ENCODE results near the gene GABRD. TPM values are rescaled to one million over a fixed set of nuclear protein-coding genes. Genes with fewer than 3 reads are reported as not detected.

The GABRD gene
- total and polyA plus RNA-seq, 10 of the 15 experiments (the other 5 are each of a cell fraction or from before 2014, with no cell fraction given), result not detected

GRCh38 chr1:2046953-2047748 is 28.0 kb downstream of the GABRD start:
- no TSS peak for BruUV-seq (replicated peaks)
- ChIA-PET CTCF (interaction anchor here (0.9 to 1.0 kb wide), 2 partner anchors 12 to 142 kb away, joined by 3 to 4 read pairs; no protein-coding TSS in a partner anchor), SMC1A (ENCODE audit: uncharacterized antibody, unreplicated experiment) (no interaction called here), POLR2A (no interaction called here), RAD21 (ENCODE audit: unreplicated experiment) (no interaction called here)
- WGBS (ENCODE audit: insufficient coverage, insufficient replicate concordance, low lambda C conversion rate, missing lambda C conversion rate), result 44% methylated on average over 25 of the region's 25 CpGs
- Histone ChIP-seq H3K9me3 (replicated peaks; ENCODE audit: control insufficient read depth, insufficient read depth, low read length) (no peaks in the 10 kb centered on the region), H3K9ac (ENCODE audit: control insufficient read depth, insufficient read depth, low read length) (no peak overlapping the region), H3K79me2 (ENCODE audit: control insufficient read depth, insufficient read depth, low read length) (no peaks in the 10 kb centered on the region), H3K27ac (ENCODE audit: control insufficient read depth, insufficient read depth) (no peak overlapping the region), H3K4me3 (no peak overlapping the region), H2AFZ (ENCODE audit: control insufficient read depth, low read depth, low read length) (no peak overlapping the region), H3K36me3 (ENCODE audit: control insufficient read depth in 2 of 2, insufficient read depth in 2 of 2, low read length in 1 of 2) (no peaks in the 10 kb centered on the region), H3K4me2 (ENCODE audit: control insufficient read depth, insufficient read depth) (no peak overlapping the region), H3K4me1 (ENCODE audit: control insufficient read depth, insufficient read depth, low read length) (no peaks in the 10 kb centered on the region), H4K20me1 (ENCODE audit: control insufficient read depth, insufficient read depth) (no peaks in the 10 kb centered on the region), H3K27me3 (replicated peaks in 1 of 2; ENCODE audit: control insufficient read depth in 2 of 2, insufficient read depth in 2 of 2, low read length in 1 of 2) (peaks cover 0 to 3% of the 10 kb centered on the region in 2 experiments; a peak in 3 of 4 replicates)
- ATAC-seq (no peak), DNase-seq (ENCODE audit: low read depth, low spot score) (no peak), FAIRE-seq (no peak)
- intact Hi-C loops (cut with micrococcal nuclease; ENCODE audit: unreplicated experiment), result loop anchor here (1.0 to 5.0 kb wide), 2 partner anchors 87 to 105 kb away; no protein-coding TSS in a partner anchor
- in situ Hi-C loops (cut with MboI), result no loop called here
- TF ChIP-seq ZNF687 (IDR thresholded peaks at IDR 0.05) (no peak), GABPA (IDR thresholded peaks at IDR 0.05; ENCODE audit: low read depth) (no peak), PRDM15 (CRISPR knock-in tag; IDR thresholded peaks at IDR 0.05) (no peak), ZBED1 (IDR thresholded peaks at IDR 0.05; ENCODE audit: borderline replicate concordance) (no peak), TAF1 (IDR thresholded peaks at IDR 0.05; ENCODE audit: borderline replicate concordance, low read depth, low read length) (no peak), FOXK2 (IDR thresholded peaks at IDR 0.05) (no peak), RAD51 (IDR thresholded peaks at IDR 0.05) (no peak), CHD1 (IDR thresholded peaks at IDR 0.05; ENCODE audit: low read depth, low read length) (no peak), RELA (IDR thresholded peaks at IDR 0.05; ENCODE audit: borderline replicate concordance, partially characterized antibody) (no peak), ELK1 (IDR thresholded peaks at IDR 0.05; ENCODE audit: low read depth, low read length) (no peak), TBL1XR1 (IDR thresholded peaks at IDR 0.05; ENCODE audit: low read depth, low read length) (no peak), NFYA (IDR thresholded peaks at IDR 0.05; ENCODE audit: borderline replicate concordance, low read depth, low read length) (no peak)

Measured in GM12878 (cell line).